HG03025 (cell line): ENCODE results near the gene RCSD1.
"Not testable (repeated sequence)": the region's sequence is repeated elsewhere in the genome, so short reads cannot be mapped to it uniquely, and the experiment has no call there.

Source experiments
- ATAC-seq: cut with Tn5 transposase; IDR thresholded peaks from one replicate; pipeline ENCODE4 v1.9.1; 2021; ENCODE audit warnings: mild to moderate bottlenecking, moderate library complexity; ENCODE audit not compliant: unreplicated experiment, low FRiP score

The RCSD1 gene

GRCh38 chr1:167710836-167711235 is 80.8 kb downstream of the RCSD1 start:
- no peak for ATAC-seq

- ATAC-seq = no peak
These were observed 81.8 kb downstream of the RCSD1 start for GRCh38 chr1:167711797-167712196.

- no peak for ATAC-seq
These were observed 83.5 kb downstream of the RCSD1 start for GRCh38 chr1:167713330-167714081.

- ATAC-seq = peak; percentile 33
These were observed 84.0 kb downstream of the RCSD1 start for GRCh38 chr1:167714098-167714438.

GRCh38 chr1:167714439-167715156 is 84.6 kb downstream of the RCSD1 start:
- ATAC-seq = peak; percentile 51

GRCh38 chr1:167715157-167715999 is 85.3 kb downstream of the RCSD1 start:
- peak; percentile 32 for ATAC-seq

GRCh38 chr1:167716000-167716271 is 85.9 kb downstream of the RCSD1 start:
- no peak for ATAC-seq

- ATAC-seq = no peak
These were observed 87.3 kb downstream of the RCSD1 start for GRCh38 chr1:167717351-167717750.

- no peak for ATAC-seq
These were observed 89.1 kb downstream of the RCSD1 start for GRCh38 chr1:167718914-167719691.

- ATAC-seq = not testable (repeated sequence)
These were observed 89.8 kb downstream of the RCSD1 start for GRCh38 chr1:167719715-167720421.

- ATAC-seq = no peak
These were observed 91.1 kb downstream of the RCSD1 start for GRCh38 chr1:167720965-167721616.

GRCh38 chr1:167721617-167722151 is 91.7 kb downstream of the RCSD1 start, which contains the start of gene MPZL1:
MPZL1 (plus strand) TSS chr1:167721982; CDS start chr1:167722152, 170 bp downstream.
- ATAC-seq = peak; percentile 82

GRCh38 chr1:167722152-167722869 is 92.3 kb downstream of the RCSD1 start:
- ATAC-seq = peak; percentile 36

GRCh38 chr1:167722870-167723251 is 92.8 kb downstream of the RCSD1 start:
- no peak for ATAC-seq

- no peak for ATAC-seq
These were observed 93.8 kb downstream of the RCSD1 start for GRCh38 chr1:167723707-167724323.

GRCh38 chr1:167726008-167726407 is 96.0 kb downstream of the RCSD1 start:
- no peak for ATAC-seq

- no peak for ATAC-seq
These were observed 98.9 kb downstream of the RCSD1 start for GRCh38 chr1:167728818-167729410.

GRCh38 chr1:167734227-167734626 is 104.2 kb downstream of the RCSD1 start:
- ATAC-seq = no peak
